HepG2 (cell line): ENCODE results near the gene ZFP69B. TPM values are rescaled to one million over a fixed set of nuclear protein-coding genes. Genes with fewer than 3 reads are reported as not detected.

Source experiments
- ARNTL ChIP-seq: sonication (generic); formaldehyde crosslinking; IDR thresholded peaks from 2 replicates; pipeline ENCODE4 v1.4.0; 2020; ENCODE audit warnings: mild to moderate bottlenecking, missing genetic modification reagents
- HNRNPL ChIP-seq: fragments of 200-400 bp; formaldehyde crosslinking; IDR thresholded peaks from 2 replicates; pipeline ENCODE4 v1.6.1; 2017; ENCODE audit warnings: mild to moderate bottlenecking, low read depth, low read length
- KAT7 ChIP-seq: IDR thresholded peaks from 2 replicates; pipeline ENCODE4 v1.6.1; 2018; ENCODE audit warnings: borderline replicate concordance, missing compliant biosample characterization
- NCOA1 ChIP-seq: sonication (generic); formaldehyde crosslinking; IDR thresholded peaks from 2 replicates; pipeline ENCODE4 v1.9.0; 2021; ENCODE audit warnings: missing genetic modification reagents
- NFATC3 ChIP-seq: sonication (generic); formaldehyde crosslinking; IDR thresholded peaks from 2 replicates; pipeline ENCODE4 v1.5.1; 2020; ENCODE audit warnings: mild to moderate bottlenecking, missing genetic modification reagents
- NRL ChIP-seq: sonication (generic); formaldehyde crosslinking; IDR thresholded peaks from 2 replicates; pipeline ENCODE4 v1.5.0; 2020; ENCODE audit warnings: missing genetic modification reagents, mild to moderate bottlenecking, moderate library complexity, borderline replicate concordance
- SMARCE1 ChIP-seq: fragments of 450-650 bp; IDR thresholded peaks from 2 replicates; pipeline ENCODE4 v1.6.1; 2017; ENCODE audit warnings: borderline replicate concordance
- YEATS4 ChIP-seq: sonication (generic); formaldehyde crosslinking; IDR thresholded peaks from 2 replicates; pipeline ENCODE4 v1.4.0; 2020; ENCODE audit warnings: missing genetic modification reagents, borderline replicate concordance
- ZFP1 ChIP-seq: IDR thresholded peaks from 2 replicates; pipeline ENCODE4 v1.6.1; 2016
- ZNF484 ChIP-seq: sonication (generic); formaldehyde crosslinking; IDR thresholded peaks from 2 replicates; pipeline ENCODE4 v1.5.1; 2020; ENCODE audit warnings: mild to moderate bottlenecking, low read depth, missing genetic modification reagents, borderline replicate concordance
- ZNF577 ChIP-seq: sonication (generic); formaldehyde crosslinking; IDR thresholded peaks from 2 replicates; pipeline ENCODE4 v1.4.0; 2020; ENCODE audit warnings: mild to moderate bottlenecking, low read depth, missing genetic modification reagents, borderline replicate concordance
- ZNF777 ChIP-seq: sonication (generic); formaldehyde crosslinking; IDR thresholded peaks from 2 replicates; pipeline ENCODE4 v1.4.0; 2020; ENCODE audit warnings: missing genetic modification reagents
- ZSCAN25 ChIP-seq: sonication (generic); formaldehyde crosslinking; IDR thresholded peaks from 2 replicates; pipeline ENCODE4 v1.8.0; 2022; ENCODE audit warnings: mild to moderate bottlenecking, missing genetic modification reagents
- polyA plus RNA-seq, 8 experiments: library from polyadenylated mRNA; depleted of rRNA in 3 of 8; stranded (reverse) in 7 of 8; unstranded in 1 of 8; fragments of >200 nt; fragmentation: Illumina TruSeq in 4 of 8; extraction: Trizol in 4 of 8; gene quantifications; 2 replicates each; pipeline versions ENCODE4 v1.2.1 to v1.2.3, GENCODE V29; 2011 to 2016; ENCODE audit warnings: low read depth in 4 of 8, missing spikeins in 1 of 8, mixed read lengths in 1 of 8; ENCODE audit not compliant: insufficient read depth in 1 of 8
- total RNA-seq, 5 experiments: library from RNA; depleted of rRNA; stranded (reverse); fragments of >200 nt; fragmentation: Illumina TruSeq; extraction: Trizol; gene quantifications; 2 replicates each; pipeline ENCODE4 v1.2.3, GENCODE V29; 2016; ENCODE audit warnings: low read depth in 1 of 5
- TF ChIP-seq, protein P1 (sequence below): sonication (generic); formaldehyde crosslinking; IDR thresholded peaks from 2 replicates; pipeline ENCODE4 v1.4.0; 2020; ENCODE audit warnings: missing genetic modification reagents
- TF ChIP-seq, protein P2 (sequence below): sonication (generic); formaldehyde crosslinking; IDR thresholded peaks from 2 replicates; pipeline ENCODE4 v1.4.0; 2020; ENCODE audit warnings: missing genetic modification reagents
- TF ChIP-seq, protein P3 (sequence below): sonication (generic); formaldehyde crosslinking; IDR thresholded peaks from 2 replicates; pipeline ENCODE4 v1.9.0; 2021; ENCODE audit warnings: missing genetic modification reagents, mild to moderate bottlenecking, borderline replicate concordance
- TF ChIP-seq, protein P4 (sequence below), 2 experiments: IDR thresholded peaks; 2 replicates each; pipeline ENCODE4 v1.6.1; 2011 to 2012; ENCODE audit warnings: low read length in 2 of 2, borderline replicate concordance in 1 of 2, low read depth in 1 of 2, mild to moderate bottlenecking in 1 of 2, moderate library complexity in 1 of 2
- TF ChIP-seq, protein P5 (sequence below): sonication (generic); formaldehyde crosslinking; IDR thresholded peaks from 2 replicates; pipeline ENCODE4 v1.8.0; 2022; ENCODE audit warnings: missing genetic modification reagents, mild to moderate bottlenecking, inconsistent platforms, borderline replicate concordance

The ZFP69B gene
- total and polyA plus RNA-seq, 2 of the 13 experiments (the other 11 are each of a cell fraction or from before 2014, with no cell fraction given) = 4.6 to 7.7 TPM

DNA sequence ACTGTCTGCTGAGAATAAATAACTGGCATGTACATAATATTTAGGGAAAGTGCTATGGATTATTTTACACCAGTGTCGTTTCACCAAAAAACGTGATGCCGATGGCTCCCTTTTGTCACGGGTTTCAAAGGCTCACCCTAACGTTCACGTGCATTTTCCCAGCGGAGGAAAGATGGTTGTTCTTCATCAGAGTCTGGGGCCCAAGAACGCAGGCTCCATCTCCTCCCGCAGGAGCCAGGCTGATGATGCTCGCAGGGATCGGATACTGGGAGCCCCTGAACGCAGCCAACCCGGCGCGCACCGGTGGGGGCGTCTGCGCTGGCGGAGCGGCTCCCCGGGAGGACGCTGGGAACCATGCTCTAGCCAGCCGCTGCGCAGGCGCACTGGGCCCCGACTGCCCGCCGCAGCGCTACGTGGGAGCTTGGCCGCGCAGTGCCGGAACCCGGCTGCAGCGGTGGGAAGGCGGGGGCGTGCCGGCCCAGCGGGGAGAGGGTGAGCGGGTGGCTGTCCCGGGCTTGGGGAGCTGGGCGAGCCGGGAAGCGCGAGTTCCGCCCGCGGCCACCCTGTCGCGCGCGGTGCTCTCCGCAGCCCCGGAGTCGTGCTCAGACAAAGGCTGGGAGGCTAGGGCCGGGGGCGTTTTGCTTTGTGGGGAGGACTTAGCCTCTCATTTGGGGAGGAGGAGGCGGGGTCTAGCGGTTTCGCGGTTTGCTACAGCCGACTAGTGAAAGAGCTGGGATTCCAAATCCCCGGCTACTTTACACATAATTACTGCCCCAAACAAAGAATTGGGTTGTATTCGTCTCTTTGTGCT is at the start of gene ZFP69B (continued):
- TF ChIP-seq, protein P1, sequence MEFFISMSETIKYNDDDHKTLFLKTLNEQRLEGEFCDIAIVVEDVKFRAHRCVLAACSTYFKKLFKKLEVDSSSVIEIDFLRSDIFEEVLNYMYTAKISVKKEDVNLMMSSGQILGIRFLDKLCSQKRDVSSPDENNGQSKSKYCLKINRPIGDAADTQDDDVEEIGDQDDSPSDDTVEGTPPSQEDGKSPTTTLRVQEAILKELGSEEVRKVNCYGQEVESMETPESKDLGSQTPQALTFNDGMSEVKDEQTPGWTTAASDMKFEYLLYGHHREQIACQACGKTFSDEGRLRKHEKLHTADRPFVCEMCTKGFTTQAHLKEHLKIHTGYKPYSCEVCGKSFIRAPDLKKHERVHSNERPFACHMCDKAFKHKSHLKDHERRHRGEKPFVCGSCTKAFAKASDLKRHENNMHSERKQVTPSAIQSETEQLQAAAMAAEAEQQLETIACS (CRISPR knock-in tag) = no peak
- TF ChIP-seq YEATS4 (CRISPR knock-in tag) (peak; percentile 89), ZSCAN25 (CRISPR knock-in tag) (0 out of 2 replicates have a peak, but pooled peaks have one; percentile 24), HNRNPL (0 out of 2 replicates have a peak, but pooled peaks have one; percentile 18), NFATC3 (CRISPR knock-in tag) (no peak), NCOA1 (CRISPR knock-in tag) (0 out of 2 replicates have a peak, but pooled peaks have one; percentile 79), SMARCE1 (no peak), ZNF484 (no peak), NRL (peak; percentile 41; the same call in 1 of the 2 replicates), KAT7 (CRISPR knock-in tag) (peak; percentile 70; the same call in 1 of the 2 replicates), ZNF577 (CRISPR knock-in tag) (no peak), ZFP1 (no peak), ZNF777 (CRISPR knock-in tag) (peak; percentile 28; the same call in 1 of the 2 replicates), ARNTL (CRISPR knock-in tag) (peak; percentile 70; the same call in 1 of the 2 replicates)
- TF ChIP-seq, protein P2, sequence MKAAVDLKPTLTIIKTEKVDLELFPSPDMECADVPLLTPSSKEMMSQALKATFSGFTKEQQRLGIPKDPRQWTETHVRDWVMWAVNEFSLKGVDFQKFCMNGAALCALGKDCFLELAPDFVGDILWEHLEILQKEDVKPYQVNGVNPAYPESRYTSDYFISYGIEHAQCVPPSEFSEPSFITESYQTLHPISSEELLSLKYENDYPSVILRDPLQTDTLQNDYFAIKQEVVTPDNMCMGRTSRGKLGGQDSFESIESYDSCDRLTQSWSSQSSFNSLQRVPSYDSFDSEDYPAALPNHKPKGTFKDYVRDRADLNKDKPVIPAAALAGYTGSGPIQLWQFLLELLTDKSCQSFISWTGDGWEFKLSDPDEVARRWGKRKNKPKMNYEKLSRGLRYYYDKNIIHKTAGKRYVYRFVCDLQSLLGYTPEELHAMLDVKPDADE (CRISPR knock-in tag) = no peak
- TF ChIP-seq, protein P3, sequence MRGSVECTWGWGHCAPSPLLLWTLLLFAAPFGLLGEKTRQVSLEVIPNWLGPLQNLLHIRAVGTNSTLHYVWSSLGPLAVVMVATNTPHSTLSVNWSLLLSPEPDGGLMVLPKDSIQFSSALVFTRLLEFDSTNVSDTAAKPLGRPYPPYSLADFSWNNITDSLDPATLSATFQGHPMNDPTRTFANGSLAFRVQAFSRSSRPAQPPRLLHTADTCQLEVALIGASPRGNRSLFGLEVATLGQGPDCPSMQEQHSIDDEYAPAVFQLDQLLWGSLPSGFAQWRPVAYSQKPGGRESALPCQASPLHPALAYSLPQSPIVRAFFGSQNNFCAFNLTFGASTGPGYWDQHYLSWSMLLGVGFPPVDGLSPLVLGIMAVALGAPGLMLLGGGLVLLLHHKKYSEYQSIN (CRISPR knock-in tag) = no peak
- TF ChIP-seq, protein P4, sequence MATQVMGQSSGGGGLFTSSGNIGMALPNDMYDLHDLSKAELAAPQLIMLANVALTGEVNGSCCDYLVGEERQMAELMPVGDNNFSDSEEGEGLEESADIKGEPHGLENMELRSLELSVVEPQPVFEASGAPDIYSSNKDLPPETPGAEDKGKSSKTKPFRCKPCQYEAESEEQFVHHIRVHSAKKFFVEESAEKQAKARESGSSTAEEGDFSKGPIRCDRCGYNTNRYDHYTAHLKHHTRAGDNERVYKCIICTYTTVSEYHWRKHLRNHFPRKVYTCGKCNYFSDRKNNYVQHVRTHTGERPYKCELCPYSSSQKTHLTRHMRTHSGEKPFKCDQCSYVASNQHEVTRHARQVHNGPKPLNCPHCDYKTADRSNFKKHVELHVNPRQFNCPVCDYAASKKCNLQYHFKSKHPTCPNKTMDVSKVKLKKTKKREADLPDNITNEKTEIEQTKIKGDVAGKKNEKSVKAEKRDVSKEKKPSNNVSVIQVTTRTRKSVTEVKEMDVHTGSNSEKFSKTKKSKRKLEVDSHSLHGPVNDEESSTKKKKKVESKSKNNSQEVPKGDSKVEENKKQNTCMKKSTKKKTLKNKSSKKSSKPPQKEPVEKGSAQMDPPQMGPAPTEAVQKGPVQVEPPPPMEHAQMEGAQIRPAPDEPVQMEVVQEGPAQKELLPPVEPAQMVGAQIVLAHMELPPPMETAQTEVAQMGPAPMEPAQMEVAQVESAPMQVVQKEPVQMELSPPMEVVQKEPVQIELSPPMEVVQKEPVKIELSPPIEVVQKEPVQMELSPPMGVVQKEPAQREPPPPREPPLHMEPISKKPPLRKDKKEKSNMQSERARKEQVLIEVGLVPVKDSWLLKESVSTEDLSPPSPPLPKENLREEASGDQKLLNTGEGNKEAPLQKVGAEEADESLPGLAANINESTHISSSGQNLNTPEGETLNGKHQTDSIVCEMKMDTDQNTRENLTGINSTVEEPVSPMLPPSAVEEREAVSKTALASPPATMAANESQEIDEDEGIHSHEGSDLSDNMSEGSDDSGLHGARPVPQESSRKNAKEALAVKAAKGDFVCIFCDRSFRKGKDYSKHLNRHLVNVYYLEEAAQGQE (IDR thresholded peaks at IDR 0.05; ENCODE audit: borderline replicate concordance in 1 of 2, low read depth in 1 of 2, low read length in 2 of 2) = no peak
- TF ChIP-seq, protein P5, sequence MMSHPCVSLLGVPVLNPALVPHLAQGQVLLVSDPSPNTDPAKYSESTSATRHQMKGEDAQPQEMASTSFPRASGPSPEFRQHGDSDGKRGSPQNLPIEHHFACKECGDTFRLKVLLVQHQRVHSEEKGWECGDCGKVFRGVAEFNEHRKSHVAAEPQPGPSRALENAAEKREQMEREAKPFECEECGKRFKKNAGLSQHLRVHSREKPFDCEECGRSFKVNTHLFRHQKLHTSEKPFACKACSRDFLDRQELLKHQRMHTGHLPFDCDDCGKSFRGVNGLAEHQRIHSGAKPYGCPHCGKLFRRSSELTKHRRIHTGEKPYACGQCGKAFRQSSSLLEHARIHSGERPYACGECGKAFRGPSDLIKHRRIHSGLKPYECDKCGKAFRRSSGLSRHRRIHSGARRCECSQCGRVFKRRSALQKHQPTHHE (CRISPR knock-in tag) = peak; percentile 81; the same call in 1 of the 2 replicates
